ENCODE measurements around the gene SUGP2. TPM values are rescaled to one million over a fixed set of nuclear protein-coding genes. Genes with fewer than 3 reads are reported as not detected.

SUGP2 gene
- total and polyA plus RNA-seq, 2 experiments from 2014 or later, result 102 to 109 TPM

- TF ChIP-seq CTCF (conservative IDR thresholded peaks at IDR 0.05; ENCODE audit: low read depth in 2 of 2) (no peak), POLR2AphosphoS5 (IDR thresholded peaks at IDR 0.05; ENCODE audit: low read depth) (no peak), EZH2 (IDR thresholded peaks at IDR 0.05; ENCODE audit: low read depth, unreplicated experiment) (no peak), ZNF114 (CRISPR knock-in tag; IDR thresholded peaks at IDR 0.05) (no peak), ZNF331 (CRISPR knock-in tag; IDR thresholded peaks at IDR 0.05; ENCODE audit: low read depth) (no peak)
These were observed 58.3 kb downstream of the SUGP2 start (continued) for GRCh38 chr19:18975011-18975410.

GRCh38 chr19:18972851-18973250 lies 60.5 kb downstream of the SUGP2 start:
- H3K4me3 Mint-ChIP-seq, result no peak overlapping the region
- H3K4me1 ChIP-seq (ENCODE audit: insufficient read depth), result no peaks in the 10 kb centered on the region
- H3K4me1 Mint-ChIP-seq, result no peaks in the 10 kb centered on the region
- H3K4me2 ChIP-seq, result no peak overlapping the region
- no peaks in the 10 kb centered on the region for H3F3A ChIP-seq (replicated peaks; ENCODE audit: low read depth)
- H4K20me1 ChIP-seq (replicated peaks; ENCODE audit: insufficient read depth), result no peaks in the 10 kb centered on the region
- ATAC-seq (no peak), DNase-seq (ENCODE audit: low spot score) (no peak)
- H3K27me3 Mint-ChIP-seq (ENCODE audit: insufficient read depth, low read depth, poor library complexity), result peaks cover 13% of the 10 kb centered on the region
- H3K36me3 ChIP-seq (ENCODE audit: insufficient read depth), result no peaks in the 10 kb centered on the region
- H3K27ac Mint-ChIP-seq, result no peak overlapping the region
- H3K36me3 Mint-ChIP-seq (ENCODE audit: low read depth), result no peaks in the 10 kb centered on the region
- peaks cover 6% of the 10 kb centered on the region; the same call in 2 of the 3 replicates for H3K9me3 Mint-ChIP-seq
- no peaks in the 10 kb centered on the region for H3K79me2 ChIP-seq (replicated peaks; ENCODE audit: insufficient read depth)
- H3K4me3 ChIP-seq, result no peak overlapping the region
- no peaks in the 10 kb centered on the region for H3K9me2 ChIP-seq (ENCODE audit: insufficient read depth)
- no peak overlapping the region for H3K27ac ChIP-seq (ENCODE audit: low read depth)
- no peaks in the 10 kb centered on the region for H3K27me3 ChIP-seq (ENCODE audit: insufficient read depth)
- H2AFZ ChIP-seq, result no peak overlapping the region
- no peak for TF ChIP-seq POLR2AphosphoS5 (IDR thresholded peaks at IDR 0.05; ENCODE audit: low read depth)
- no peak for TF ChIP-seq EZH2phosphoT487 (IDR thresholded peaks at IDR 0.05; ENCODE audit: unreplicated experiment)
- no peak for TF ChIP-seq CTCF (conservative IDR thresholded peaks at IDR 0.05; ENCODE audit: low read depth in 2 of 2)
- no peak for TF ChIP-seq NANOG (IDR thresholded peaks at IDR 0.05; ENCODE audit: borderline replicate concordance)
- TF ChIP-seq ZNF114 (CRISPR knock-in tag; IDR thresholded peaks at IDR 0.05), result no peak
- TF ChIP-seq EZH2 (IDR thresholded peaks at IDR 0.05; ENCODE audit: low read depth, unreplicated experiment), result no peak
- no peak for TF ChIP-seq ZNF462 (CRISPR knock-in tag; IDR thresholded peaks at IDR 0.05)
- TF ChIP-seq, protein P1, sequence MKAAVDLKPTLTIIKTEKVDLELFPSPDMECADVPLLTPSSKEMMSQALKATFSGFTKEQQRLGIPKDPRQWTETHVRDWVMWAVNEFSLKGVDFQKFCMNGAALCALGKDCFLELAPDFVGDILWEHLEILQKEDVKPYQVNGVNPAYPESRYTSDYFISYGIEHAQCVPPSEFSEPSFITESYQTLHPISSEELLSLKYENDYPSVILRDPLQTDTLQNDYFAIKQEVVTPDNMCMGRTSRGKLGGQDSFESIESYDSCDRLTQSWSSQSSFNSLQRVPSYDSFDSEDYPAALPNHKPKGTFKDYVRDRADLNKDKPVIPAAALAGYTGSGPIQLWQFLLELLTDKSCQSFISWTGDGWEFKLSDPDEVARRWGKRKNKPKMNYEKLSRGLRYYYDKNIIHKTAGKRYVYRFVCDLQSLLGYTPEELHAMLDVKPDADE (IDR thresholded peaks at IDR 0.05), result no peak
- TF ChIP-seq, protein P2, sequence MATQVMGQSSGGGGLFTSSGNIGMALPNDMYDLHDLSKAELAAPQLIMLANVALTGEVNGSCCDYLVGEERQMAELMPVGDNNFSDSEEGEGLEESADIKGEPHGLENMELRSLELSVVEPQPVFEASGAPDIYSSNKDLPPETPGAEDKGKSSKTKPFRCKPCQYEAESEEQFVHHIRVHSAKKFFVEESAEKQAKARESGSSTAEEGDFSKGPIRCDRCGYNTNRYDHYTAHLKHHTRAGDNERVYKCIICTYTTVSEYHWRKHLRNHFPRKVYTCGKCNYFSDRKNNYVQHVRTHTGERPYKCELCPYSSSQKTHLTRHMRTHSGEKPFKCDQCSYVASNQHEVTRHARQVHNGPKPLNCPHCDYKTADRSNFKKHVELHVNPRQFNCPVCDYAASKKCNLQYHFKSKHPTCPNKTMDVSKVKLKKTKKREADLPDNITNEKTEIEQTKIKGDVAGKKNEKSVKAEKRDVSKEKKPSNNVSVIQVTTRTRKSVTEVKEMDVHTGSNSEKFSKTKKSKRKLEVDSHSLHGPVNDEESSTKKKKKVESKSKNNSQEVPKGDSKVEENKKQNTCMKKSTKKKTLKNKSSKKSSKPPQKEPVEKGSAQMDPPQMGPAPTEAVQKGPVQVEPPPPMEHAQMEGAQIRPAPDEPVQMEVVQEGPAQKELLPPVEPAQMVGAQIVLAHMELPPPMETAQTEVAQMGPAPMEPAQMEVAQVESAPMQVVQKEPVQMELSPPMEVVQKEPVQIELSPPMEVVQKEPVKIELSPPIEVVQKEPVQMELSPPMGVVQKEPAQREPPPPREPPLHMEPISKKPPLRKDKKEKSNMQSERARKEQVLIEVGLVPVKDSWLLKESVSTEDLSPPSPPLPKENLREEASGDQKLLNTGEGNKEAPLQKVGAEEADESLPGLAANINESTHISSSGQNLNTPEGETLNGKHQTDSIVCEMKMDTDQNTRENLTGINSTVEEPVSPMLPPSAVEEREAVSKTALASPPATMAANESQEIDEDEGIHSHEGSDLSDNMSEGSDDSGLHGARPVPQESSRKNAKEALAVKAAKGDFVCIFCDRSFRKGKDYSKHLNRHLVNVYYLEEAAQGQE (IDR thresholded peaks at IDR 0.05; ENCODE audit: unreplicated experiment), result no peak

Data from GM23338 (cell line).